ENCODE measurements around the gene SMIM32.

Gene SMIM32

GRCh38 chr5:136186796-136187195 is 6.2 kb downstream of the SMIM32 start:
- DNase-seq (ENCODE audit: low read depth in 2 of 2), result no peak

GRCh38 chr5:136185974-136186665 is 6.8 kb downstream of the SMIM32 start:
- DNase-seq (ENCODE audit: low read depth in 2 of 2), result no peak

GRCh38 chr5:136182618-136183017 is 10.3 kb downstream of the SMIM32 start:
- DNase-seq (ENCODE audit: low read depth in 2 of 2), result no peak

GRCh38 chr5:136174021-136174659 is 18.8 kb downstream of the SMIM32 start:
- no peak for DNase-seq (ENCODE audit: low read depth in 2 of 2)

- DNase-seq (ENCODE audit: low read depth in 2 of 2), result no peak
Measured at GRCh38 chr5:136169218-136169617, 23.7 kb downstream of the SMIM32 start.

- no peak for DNase-seq (ENCODE audit: low read depth in 2 of 2)
Measured at GRCh38 chr5:136166909-136167308, 26.1 kb downstream of the SMIM32 start.

GRCh38 chr5:136164226-136164625 is 28.7 kb downstream of the SMIM32 start:
- DNase-seq (ENCODE audit: low read depth in 2 of 2), result no peak

- DNase-seq (ENCODE audit: low read depth in 2 of 2), result no peak
Measured at GRCh38 chr5:136162008-136162407, 31.0 kb downstream of the SMIM32 start.

GRCh38 chr5:136159457-136159856 is 33.5 kb downstream of the SMIM32 start:
- no peak for DNase-seq (ENCODE audit: low read depth in 2 of 2)

GRCh38 chr5:136157514-136157913 is 35.4 kb downstream of the SMIM32 start:
- no peak for DNase-seq (ENCODE audit: low read depth in 2 of 2)

GRCh38 chr5:136155761-136156160 is 37.2 kb downstream of the SMIM32 start:
- no peak for DNase-seq (ENCODE audit: low read depth in 2 of 2)

- no peak for DNase-seq (ENCODE audit: low read depth in 2 of 2)
Measured at GRCh38 chr5:136155078-136155477, 37.9 kb downstream of the SMIM32 start.

- no peak for DNase-seq (ENCODE audit: low read depth in 2 of 2)
Measured at GRCh38 chr5:136153581-136154236, 39.3 kb downstream of the SMIM32 start.

- no peak for DNase-seq (ENCODE audit: low read depth in 2 of 2)
Measured at GRCh38 chr5:136149891-136150290, 43.1 kb downstream of the SMIM32 start.

GRCh38 chr5:136147632-136148031 is 45.3 kb downstream of the SMIM32 start:
- no peak for DNase-seq (ENCODE audit: low read depth in 2 of 2)

- DNase-seq (ENCODE audit: low read depth in 2 of 2), result no peak
Measured at GRCh38 chr5:136146201-136146600, 46.8 kb downstream of the SMIM32 start.

GRCh38 chr5:136145030-136145429 is 47.9 kb downstream of the SMIM32 start:
- no peak for DNase-seq (ENCODE audit: low read depth in 2 of 2)

GRCh38 chr5:136143763-136144162 is 49.2 kb downstream of the SMIM32 start:
- DNase-seq (ENCODE audit: low read depth in 2 of 2), result no peak

- DNase-seq (ENCODE audit: low read depth in 2 of 2), result no peak
Measured at GRCh38 chr5:136143312-136143711, 49.6 kb downstream of the SMIM32 start.

GRCh38 chr5:136141561-136141960 is 51.4 kb downstream of the SMIM32 start:
- DNase-seq (ENCODE audit: low read depth in 2 of 2), result no peak
